Trophoblast cell (in vitro differentiated cells and primary cell): Measurements from ENCODE around the gene CCDC148.

Experiments used
- DNase-seq, 2 donors: peaks; one replicate each; pipeline ENCODE4 v3.0.0-alpha.2; 2016
- H2AFZ ChIP-seq: 2 replicates; pipeline ENCODE4 v1.6.1; 2013; ENCODE audit warnings: low read length, moderate library complexity, mild to moderate bottlenecking; ENCODE audit not compliant: insufficient read depth, poor library complexity
- H2AK5ac ChIP-seq: 2 replicates; pipeline ENCODE4 v1.6.1; 2013; ENCODE audit warnings: mild to moderate bottlenecking, low read length
- H2BK120ac ChIP-seq: 2 replicates; pipeline ENCODE4 v1.6.1; 2013; ENCODE audit warnings: low read length, mild to moderate bottlenecking, moderate library complexity; ENCODE audit not compliant: insufficient read depth, poor library complexity
- H2BK12ac ChIP-seq: 2 replicates; pipeline ENCODE4 v1.6.1; 2013; ENCODE audit warnings: mild to moderate bottlenecking, low read length, moderate library complexity
- H2BK5ac ChIP-seq: 2 replicates; pipeline ENCODE4 v1.6.1; 2013; ENCODE audit warnings: low read length, low read depth, moderate library complexity, mild to moderate bottlenecking; ENCODE audit not compliant: poor library complexity
- H3K14ac ChIP-seq: 2 replicates; pipeline ENCODE4 v1.6.1; 2013; ENCODE audit warnings: mild to moderate bottlenecking, low read length
- H3K18ac ChIP-seq: 2 replicates; pipeline ENCODE4 v1.6.1; 2013; ENCODE audit warnings: mild to moderate bottlenecking, low read length
- H3K23ac ChIP-seq: 2 replicates; pipeline ENCODE4 v1.6.1; 2013; ENCODE audit warnings: low read length
- H3K27ac ChIP-seq: 2 replicates; pipeline ENCODE4 v1.5.1; 2013; ENCODE audit warnings: low read depth, mild to moderate bottlenecking, inconsistent platforms, low read length, moderate library complexity
- H3K27me3 ChIP-seq: 2 replicates; pipeline ENCODE4 v1.6.1; 2013; ENCODE audit warnings: inconsistent platforms, mild to moderate bottlenecking, low read length, moderate library complexity; ENCODE audit not compliant: insufficient read depth
- H3K36me3 ChIP-seq, 2 experiments: 1 replicate in 1 of 2; 2 replicates in 1 of 2; pipeline ENCODE4 v1.6.1; 2013; ENCODE audit warnings: low read length in 2 of 2, mild to moderate bottlenecking in 2 of 2, moderate library complexity in 1 of 2; ENCODE audit not compliant: insufficient read depth in 2 of 2, control insufficient read depth in 1 of 2
- H3K4ac ChIP-seq: 2 replicates; pipeline ENCODE4 v1.6.1; 2013; ENCODE audit warnings: low read depth, mild to moderate bottlenecking, low read length, moderate library complexity
- H3K4me1 ChIP-seq, 2 experiments: 1 replicate in 1 of 2; 2 replicates in 1 of 2; pipeline ENCODE4 v1.6.1; 2013; ENCODE audit warnings: low read length in 2 of 2, mild to moderate bottlenecking in 2 of 2, moderate library complexity in 1 of 2; ENCODE audit not compliant: insufficient read depth in 2 of 2, control insufficient read depth in 1 of 2
- H3K4me2 ChIP-seq: 2 replicates; pipeline ENCODE4 v1.6.1; 2013; ENCODE audit warnings: inconsistent platforms, mild to moderate bottlenecking, low read length, moderate library complexity
- H3K4me3 ChIP-seq: 2 replicates; pipeline ENCODE4 v1.5.1; 2013; ENCODE audit warnings: mild to moderate bottlenecking, low read depth, low read length, inconsistent platforms
- H3K79me1 ChIP-seq: one replicate; pipeline ENCODE4 v1.6.1; 2013; ENCODE audit warnings: low read length
- H3K79me2 ChIP-seq: 2 replicates; pipeline ENCODE4 v1.6.1; 2013; ENCODE audit warnings: low read length, mild to moderate bottlenecking; ENCODE audit not compliant: control insufficient read depth, insufficient read depth, poor library complexity
- H3K9ac ChIP-seq: 2 replicates; pipeline ENCODE4 v1.6.1; 2013; ENCODE audit warnings: mild to moderate bottlenecking, low read length
- H3K9me3 ChIP-seq: 2 replicates; pipeline ENCODE4 v1.6.1; 2013; ENCODE audit warnings: low read depth, mild to moderate bottlenecking, control low read depth, inconsistent platforms, low read length; ENCODE audit not compliant: insufficient read depth
- H4K12ac ChIP-seq: 2 replicates; pipeline ENCODE4 v1.6.1; 2013; ENCODE audit warnings: low read depth, mild to moderate bottlenecking, low read length, moderate library complexity
- H4K8ac ChIP-seq: 2 replicates; pipeline ENCODE4 v1.6.1; 2013; ENCODE audit warnings: low read depth, mild to moderate bottlenecking, low read length, moderate library complexity
- H4K91ac ChIP-seq: one replicate; pipeline ENCODE4 v1.6.1; 2013; ENCODE audit warnings: low read depth, mild to moderate bottlenecking, low read length, moderate library complexity
- WGBS: extraction: QIAGEN DNeasy Blood & Tissue Kit; methylation state at CpG from one replicate; pipeline ENCODE4 v1.1.7; 2013; ENCODE audit warnings: missing lambda C conversion rate; ENCODE audit not compliant: insufficient read length, insufficient coverage; ENCODE audit errors: extremely low coverage; 5-methylcytosine and 5-hydroxymethylcytosine counted together

CCDC148 gene

GRCh38 chr2:158213773-158214172, 242.8 kb downstream of the CCDC148 start:
- H2BK5ac ChIP-seq, result no peak overlapping the region
- no peak overlapping the region for H2AK5ac ChIP-seq
- H3K14ac ChIP-seq, result no peak overlapping the region
- H3K79me1 ChIP-seq, result no peaks in the 10 kb centered on the region
- H3K9me3 ChIP-seq, result no peaks in the 10 kb centered on the region
- DNase-seq, result no peak
- H2BK12ac ChIP-seq, result no peak overlapping the region
- no peak overlapping the region for H4K12ac ChIP-seq
- H3K36me3 ChIP-seq, result no peaks in the 10 kb centered on the region
- no peaks in the 10 kb centered on the region for H3K79me2 ChIP-seq
- H3K4me2 ChIP-seq, result no peak overlapping the region
- no peak overlapping the region for H4K8ac ChIP-seq
- no peak overlapping the region for H3K9ac ChIP-seq
- H3K27me3 ChIP-seq, result no peaks in the 10 kb centered on the region
- no peak overlapping the region for H3K4me3 ChIP-seq
- H2BK120ac ChIP-seq, result no peak overlapping the region
- H3K4ac ChIP-seq, result no peak overlapping the region
- H3K27ac ChIP-seq, result no peak overlapping the region
- no peak overlapping the region for H3K23ac ChIP-seq
- no peak overlapping the region for H3K18ac ChIP-seq
- WGBS, result no CpG with 5 or more reads among the region's 2 CpGs
- no peak overlapping the region for H2AFZ ChIP-seq
- no peaks in the 10 kb centered on the region for H3K4me1 ChIP-seq
- H4K91ac ChIP-seq, result no peak overlapping the region

GRCh38 chr2:158212301-158212700, 244.3 kb downstream of the CCDC148 start:
- Histone ChIP-seq H3K4ac (no peak overlapping the region), H3K79me1 (no peaks in the 10 kb centered on the region), H3K36me3 (no peaks in the 10 kb centered on the region), H3K14ac (no peak overlapping the region), H2BK5ac (no peak overlapping the region), H3K18ac (no peak overlapping the region), H4K91ac (no peak overlapping the region), H3K4me3 (no peak overlapping the region), H2BK120ac (no peak overlapping the region), H4K8ac (no peak overlapping the region), H3K79me2 (no peaks in the 10 kb centered on the region), H2BK12ac (no peak overlapping the region), H3K4me1 (no peaks in the 10 kb centered on the region), H2AK5ac (no peak overlapping the region), H2AFZ (no peak overlapping the region), H3K23ac (no peak overlapping the region), H3K27ac (no peak overlapping the region), H3K27me3 (no peaks in the 10 kb centered on the region), H3K9me3 (no peaks in the 10 kb centered on the region), H3K4me2 (no peak overlapping the region), H3K9ac (no peak overlapping the region), H4K12ac (no peak overlapping the region)
- no CpG with 5 or more reads among the region's 2 CpGs for WGBS
- no peak for DNase-seq

GRCh38 chr2:158211502-158211901, 245.1 kb downstream of the CCDC148 start:
- Histone ChIP-seq H2AFZ (no peak overlapping the region), H2BK120ac (no peak overlapping the region), H3K14ac (no peak overlapping the region), H3K36me3 (no peaks in the 10 kb centered on the region), H3K79me1 (no peaks in the 10 kb centered on the region), H2BK5ac (no peak overlapping the region), H3K27me3 (no peaks in the 10 kb centered on the region), H3K4ac (no peak overlapping the region), H3K4me2 (no peak overlapping the region), H2BK12ac (no peak overlapping the region), H4K12ac (no peak overlapping the region), H4K8ac (no peak overlapping the region), H3K9me3 (no peaks in the 10 kb centered on the region), H3K4me3 (no peak overlapping the region), H3K9ac (no peak overlapping the region), H3K23ac (no peak overlapping the region), H3K27ac (no peak overlapping the region), H2AK5ac (no peak overlapping the region), H3K18ac (no peak overlapping the region), H3K4me1 (no peaks in the 10 kb centered on the region), H4K91ac (no peak overlapping the region), H3K79me2 (no peaks in the 10 kb centered on the region)
- no peak for DNase-seq
- no CpG with 5 or more reads among the region's 2 CpGs for WGBS

- Histone ChIP-seq H3K4me2 (no peak overlapping the region), H3K4ac (no peak overlapping the region), H2AK5ac (no peak overlapping the region), H3K9me3 (no peaks in the 10 kb centered on the region), H4K8ac (no peak overlapping the region), H3K9ac (no peak overlapping the region), H3K18ac (no peak overlapping the region), H3K4me3 (no peak overlapping the region), H4K12ac (no peak overlapping the region), H3K36me3 (no peaks in the 10 kb centered on the region), H3K27me3 (no peaks in the 10 kb centered on the region), H2BK120ac (no peak overlapping the region), H3K79me2 (no peaks in the 10 kb centered on the region), H2AFZ (no peak overlapping the region), H3K27ac (no peak overlapping the region), H3K23ac (no peak overlapping the region), H3K79me1 (no peaks in the 10 kb centered on the region), H2BK5ac (no peak overlapping the region), H3K4me1 (no peaks in the 10 kb centered on the region), H3K14ac (no peak overlapping the region), H4K91ac (no peak overlapping the region), H2BK12ac (no peak overlapping the region)
- no CpG with 5 or more reads among the region's 1 CpG for WGBS
- no peak for DNase-seq
Measured at GRCh38 chr2:158207354-158207753, 249.2 kb downstream of the CCDC148 start.
